ENCODE results near the gene CHRD.
"Not testable (repeated sequence)": the region's sequence is repeated elsewhere in the genome, so short reads cannot be mapped to it uniquely, and the experiment has no call there.

CHRD gene

DNA sequence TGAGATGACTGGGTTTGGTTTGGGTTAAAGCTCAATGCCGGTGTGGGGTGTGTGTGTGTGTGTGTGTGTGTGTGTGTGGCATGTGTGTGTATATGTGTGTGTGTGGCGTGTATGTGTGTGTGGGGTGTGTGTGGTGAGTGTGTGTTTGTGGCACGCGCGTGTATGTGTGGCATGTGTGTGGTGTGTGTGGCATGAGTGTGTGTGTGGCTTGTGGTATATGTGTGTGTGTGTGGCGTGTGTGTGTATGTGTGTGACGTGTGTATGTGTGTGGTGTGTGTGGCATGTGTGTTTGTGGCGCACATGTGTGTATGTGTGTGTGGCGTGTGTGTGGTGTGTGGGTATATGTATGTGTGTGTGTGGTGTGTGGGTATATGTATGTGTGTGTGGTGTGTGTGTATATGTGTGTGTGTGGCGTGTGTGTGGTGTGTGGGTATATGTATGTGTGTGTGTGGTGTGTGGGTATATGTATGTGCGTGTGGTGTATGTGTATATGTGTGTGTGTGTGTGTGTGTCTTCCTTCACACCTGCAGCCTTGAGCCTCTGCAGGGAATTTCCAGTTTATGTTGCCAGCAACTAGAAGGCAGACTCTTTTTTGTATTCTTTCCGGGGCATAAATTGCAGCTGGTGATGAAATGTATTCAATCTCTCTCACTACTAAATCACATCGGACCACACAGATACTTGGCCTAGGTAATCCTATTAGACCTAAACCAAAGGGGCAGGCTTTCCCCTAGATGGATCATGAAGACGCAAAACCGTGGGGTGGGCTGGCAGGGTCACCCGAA lies 34.8 kb downstream of the CHRD start:
- no peak for DNase-seq (ENCODE audit: low read depth in 1 of 2, low spot score in 1 of 2)

DNA sequence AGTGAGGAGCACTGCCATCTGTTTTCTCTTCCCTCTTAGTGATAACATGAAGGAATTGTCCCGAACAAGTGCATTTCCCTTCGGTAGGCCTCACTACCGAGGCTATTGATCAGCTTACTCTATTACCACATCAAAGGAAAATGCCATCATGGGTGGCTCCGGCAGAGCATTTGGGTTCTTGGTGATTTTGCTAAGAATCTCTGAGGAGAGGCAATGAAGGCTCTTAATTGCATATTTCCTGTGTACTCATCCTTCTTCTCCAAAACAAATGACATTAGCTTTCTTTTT lies 35.3 kb downstream of the CHRD start:
- no peak for DNase-seq (ENCODE audit: low read depth in 1 of 2, low spot score in 1 of 2)

DNA sequence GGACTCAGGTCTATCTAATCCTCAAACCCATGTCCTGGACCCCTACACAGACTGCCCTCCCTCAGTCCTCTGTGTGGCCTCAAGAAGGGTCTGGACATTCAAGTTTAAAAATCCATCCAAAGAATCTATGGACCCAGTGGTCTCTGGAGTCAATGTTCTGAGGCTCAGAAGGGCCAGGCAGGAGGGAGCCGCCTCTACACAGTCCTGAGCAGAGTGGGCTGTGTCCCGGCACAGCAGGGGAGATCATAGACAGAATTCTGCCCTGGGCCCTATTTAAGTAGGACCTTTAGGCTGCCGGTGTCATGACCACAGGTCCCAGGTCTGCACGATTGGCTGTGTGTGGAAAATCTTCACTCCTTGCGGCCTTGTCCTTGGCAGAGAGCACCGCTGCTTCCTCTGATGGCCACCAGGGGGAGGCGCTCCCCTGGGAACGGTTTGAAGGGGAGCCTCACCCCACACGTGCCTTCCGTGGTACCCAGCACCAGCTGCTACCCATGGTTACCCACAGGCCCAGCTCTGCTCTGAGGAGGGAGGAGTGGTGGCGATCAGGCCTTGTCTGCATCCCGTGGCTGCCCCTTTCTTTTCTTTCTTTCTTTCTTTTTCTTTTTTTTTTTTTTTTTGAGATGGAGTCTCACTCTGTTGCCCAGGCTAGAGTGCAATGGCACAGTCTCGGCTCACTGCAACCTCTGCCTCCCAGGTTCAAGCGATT lies 37.9 kb downstream of the CHRD start:
- DNase-seq (ENCODE audit: low read depth in 1 of 2, low spot score in 1 of 2) = peak; percentile 39 to 64

DNA sequence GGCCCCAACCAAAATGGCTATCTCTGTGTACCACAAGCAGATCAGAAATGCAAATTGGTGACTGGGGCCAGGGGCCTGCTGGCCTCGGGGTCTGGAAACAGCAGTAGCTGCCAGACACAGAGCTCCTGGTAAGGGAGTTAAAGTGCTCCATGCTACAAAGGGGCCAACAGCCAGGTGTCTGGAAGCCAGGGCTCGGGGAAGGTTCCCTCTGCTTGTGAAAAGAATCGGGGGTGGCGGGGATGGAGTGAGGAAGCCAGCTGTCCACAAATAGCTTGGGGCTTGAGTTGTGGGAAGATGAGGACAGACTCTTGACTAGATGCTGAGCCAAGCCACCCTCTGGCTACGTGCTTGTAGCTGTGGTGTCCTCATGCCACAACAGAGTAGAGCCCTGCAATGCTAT lies 39.3 kb downstream of the CHRD start:
- DNase-seq (ENCODE audit: low read depth in 1 of 2, low spot score in 1 of 2) = no peak

DNA sequence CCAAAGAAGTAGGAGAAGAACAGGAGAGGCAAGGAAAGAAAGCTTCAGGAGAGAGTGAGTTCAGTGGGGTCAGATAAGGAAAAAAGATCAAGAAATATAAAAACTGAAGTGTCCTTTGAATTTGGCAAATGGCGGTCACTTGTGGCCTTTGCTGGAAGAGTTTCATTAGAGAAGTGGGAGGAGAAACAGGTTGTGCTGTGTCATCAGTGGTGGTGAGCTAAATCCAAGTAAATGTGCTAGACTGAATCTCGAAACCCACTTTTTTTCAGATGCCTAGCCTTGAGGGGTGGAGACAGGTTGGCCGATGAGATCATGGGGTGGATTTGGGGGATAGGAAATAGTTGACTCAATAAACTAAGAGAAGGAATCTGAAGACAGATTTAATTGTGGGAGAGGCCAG lies 43.7 kb downstream of the CHRD start:
- DNase-seq (ENCODE audit: low read depth in 1 of 2, low spot score in 1 of 2) = no peak

DNA sequence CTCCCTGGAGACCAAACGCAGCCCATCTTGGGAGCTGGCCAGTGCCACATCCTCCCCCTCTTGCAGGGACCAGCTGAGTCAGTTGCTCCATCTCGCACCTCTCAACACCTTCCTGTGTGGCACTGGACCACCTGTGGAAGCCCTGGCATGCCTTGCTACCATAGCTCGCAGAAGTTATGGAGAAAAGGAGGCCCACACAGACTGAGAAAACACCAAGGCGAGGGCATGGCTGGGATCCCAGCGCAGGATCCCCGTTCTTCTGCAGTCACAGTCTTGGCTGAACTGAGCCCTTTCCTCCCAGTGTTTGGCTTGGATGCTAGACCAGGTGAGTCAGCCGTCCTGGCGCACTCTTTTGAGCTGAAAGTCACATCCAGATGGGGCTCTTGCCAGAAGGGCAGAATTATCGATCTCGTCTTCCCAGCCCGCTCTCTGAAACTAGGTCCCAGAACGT lies 46.9 kb downstream of the CHRD start:
- DNase-seq (ENCODE audit: low read depth in 1 of 2, low spot score in 1 of 2) = no peak

DNA sequence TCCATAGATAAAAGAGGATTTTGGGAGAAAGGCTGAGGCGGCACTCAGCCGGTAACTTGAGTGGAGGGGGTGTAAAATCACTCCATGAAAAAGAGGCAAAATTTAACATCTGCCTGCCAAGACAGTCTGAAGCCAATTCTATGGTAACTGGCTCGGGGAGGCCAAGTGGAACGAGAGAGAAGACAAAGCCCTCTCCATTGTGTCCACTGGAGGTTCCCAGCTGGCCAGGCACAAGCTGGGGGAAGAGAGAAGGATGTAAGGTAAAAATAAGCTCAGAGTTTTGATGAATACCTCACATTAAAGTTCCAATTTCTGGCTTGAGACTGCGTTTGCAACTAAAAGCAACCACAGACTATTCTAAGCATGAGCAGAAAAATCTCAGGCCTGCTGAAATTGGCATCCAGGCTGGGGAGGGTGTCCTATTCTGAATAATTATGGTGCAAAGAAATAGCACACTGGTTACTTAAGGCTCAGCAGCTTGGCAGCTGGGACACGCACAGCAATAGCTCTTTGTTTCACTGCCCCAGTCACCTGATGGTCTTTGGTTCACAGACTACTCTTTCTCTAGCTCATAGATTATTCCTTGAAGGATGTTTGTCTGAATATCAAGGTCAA lies 48.8 kb downstream of the CHRD start:
- no peak for DNase-seq (ENCODE audit: low read depth in 1 of 2, low spot score in 1 of 2)

DNA sequence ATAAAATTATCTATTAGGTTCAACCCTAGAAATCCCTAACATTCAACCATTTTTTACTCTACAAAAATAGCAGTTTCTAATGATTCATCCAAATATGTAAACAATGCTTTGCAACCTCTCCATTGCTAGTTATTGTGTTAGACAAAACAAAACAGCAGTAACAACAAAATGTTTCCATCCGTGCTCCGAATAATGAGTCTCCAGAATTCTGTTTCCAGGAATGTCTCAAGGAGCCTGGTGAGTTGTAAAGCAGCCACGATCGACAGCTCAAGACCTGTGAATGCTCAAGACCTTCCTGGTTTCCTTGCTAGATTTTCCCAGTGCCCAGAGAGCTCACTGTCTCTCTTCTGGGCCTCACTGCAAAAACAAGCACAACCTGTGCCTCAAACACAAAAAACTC lies 49.9 kb downstream of the CHRD start:
- DNase-seq (ENCODE audit: low read depth in 1 of 2, low spot score in 1 of 2) = no peak

DNA sequence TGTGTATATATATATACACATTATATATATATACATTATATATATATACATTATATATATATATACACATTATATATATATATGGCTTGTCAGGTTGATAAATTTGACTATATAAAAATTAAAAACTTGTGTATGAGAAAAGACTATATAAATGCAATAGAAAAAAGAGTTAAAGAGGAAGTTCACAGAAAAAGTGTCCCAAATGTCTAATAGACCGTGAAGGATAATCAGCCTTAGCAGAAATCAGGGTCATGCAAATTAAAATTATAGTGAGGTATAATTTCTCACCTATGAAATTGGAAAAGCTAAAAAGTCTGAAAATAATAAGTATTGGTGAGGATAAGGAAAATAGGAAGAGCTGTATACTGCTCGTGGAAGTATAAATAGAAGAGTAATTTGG lies 51.1 kb downstream of the CHRD start:
- DNase-seq (ENCODE audit: low read depth in 1 of 2, low spot score in 1 of 2) = no peak

DNA sequence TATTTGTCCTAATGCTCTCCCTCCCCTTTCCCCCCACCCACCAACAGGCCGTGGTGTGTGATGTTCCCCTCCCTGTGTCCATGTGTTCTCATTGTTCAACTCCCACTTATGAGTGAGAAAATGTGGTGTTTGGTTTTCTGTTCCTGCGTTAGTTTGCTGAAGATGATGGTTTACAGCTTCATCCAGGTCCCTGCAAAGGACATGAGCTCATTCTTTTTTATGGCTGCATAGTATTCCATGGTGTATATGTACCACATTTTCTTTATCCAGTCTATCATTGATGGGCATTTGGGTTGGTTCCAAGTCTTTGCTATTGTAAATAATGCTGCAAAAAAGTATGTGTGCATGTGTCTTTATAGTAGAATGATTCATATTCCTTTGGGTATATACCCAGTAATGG lies 53.3 kb downstream of the CHRD start:
- DNase-seq (ENCODE audit: low read depth in 1 of 2, low spot score in 1 of 2) = not testable (repeated sequence)

DNA sequence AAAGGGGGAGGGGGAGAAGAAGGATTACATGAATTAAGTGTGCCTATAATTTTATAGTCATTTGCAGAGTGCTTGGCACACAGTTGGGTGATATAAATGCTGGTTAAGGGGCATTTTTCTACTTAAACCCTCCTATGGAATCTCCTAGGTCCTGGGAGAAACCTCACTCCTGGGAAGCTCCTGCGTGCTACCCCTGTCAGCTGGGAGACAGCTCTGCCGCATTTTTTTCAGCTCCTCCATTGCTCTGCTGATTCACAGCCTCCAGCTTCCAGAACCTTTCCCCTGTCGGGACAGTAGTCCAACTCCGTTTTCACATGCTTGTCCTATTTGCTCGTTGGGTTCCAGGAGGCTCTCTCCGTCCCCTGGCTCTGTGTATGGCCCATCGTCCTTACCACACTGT lies 59.2 kb downstream of the CHRD start:
- no peak for DNase-seq (ENCODE audit: low read depth in 1 of 2, low spot score in 1 of 2)

Measured in activated CD4-positive, alpha-beta T cell treated with anti-CD3 and anti-CD28 coated beads, Interleukin-2, amount 50 U/mL, for 24 hours (primary cell).